GM23338 (cell line): ENCODE measurements around the gene DENND4C. TPM values are rescaled to one million over a fixed set of nuclear protein-coding genes. Genes with fewer than 3 reads are reported as not detected.
A peak's percentile ranks its signal among the peaks of the same experiment; 100 is the strongest.
"Not testable (repeated sequence)": the region's sequence is repeated elsewhere in the genome, so short reads cannot be mapped to it uniquely, and the experiment has no call there.

ENCODE experiments used
- ATAC-seq: fragments of 200-7000 bp; cut with Tn5 transposase; 3 replicates; pipeline ENCODE4 v1.9.1; 2020
- DNase-seq: peaks from one replicate; pipeline ENCODE4 v3.0.0-alpha.2; 2015; ENCODE audit warnings: low spot score
- H2AFZ ChIP-seq: fragments of 200-600 bp; sonication (generic); 2 replicates; pipeline ENCODE4 v1.8.0; 2016; ENCODE audit warnings: antibody characterized with exemption, mild to moderate bottlenecking, moderate library complexity
- H3F3A ChIP-seq: fragments of 200-600 bp; sonication (generic); replicated peaks from 2 replicates; pipeline ENCODE4 v1.8.0; 2017; ENCODE audit warnings: antibody characterized with exemption, mixed run types, low read depth
- H3K27ac ChIP-seq: fragments of 200-600 bp; sonication (generic); 2 replicates; pipeline ENCODE4 v1.6.1; 2016; ENCODE audit warnings: low read depth
- H3K27me3 ChIP-seq: fragments of 200-600 bp; sonication (generic); 2 replicates; pipeline ENCODE4 v1.8.0; 2016; ENCODE audit warnings: mild to moderate bottlenecking, mixed run types, moderate library complexity; ENCODE audit not compliant: insufficient read depth
- H3K36me3 ChIP-seq: fragments of 200-600 bp; sonication (generic); 2 replicates; pipeline ENCODE4 v1.8.0; 2016; ENCODE audit warnings: mild to moderate bottlenecking; ENCODE audit not compliant: insufficient read depth
- H3K4me1 ChIP-seq: fragments of 200-600 bp; sonication (generic); 2 replicates; pipeline ENCODE4 v1.8.0; 2016; ENCODE audit warnings: mild to moderate bottlenecking, moderate library complexity; ENCODE audit not compliant: insufficient read depth
- H3K4me2 ChIP-seq: fragments of 200-600 bp; sonication (generic); 2 replicates; pipeline ENCODE4 v1.7.1; 2017; ENCODE audit warnings: mixed run types
- H3K4me3 ChIP-seq: fragments of 200-600 bp; sonication (generic); 2 replicates; pipeline ENCODE4 v1.6.1; 2016; ENCODE audit warnings: mixed run types
- H3K79me2 ChIP-seq: fragments of 200-600 bp; sonication (generic); replicated peaks from 2 replicates; pipeline ENCODE4 v1.8.0; 2017; ENCODE audit warnings: mild to moderate bottlenecking; ENCODE audit not compliant: insufficient read depth
- H3K9me2 ChIP-seq: fragments of 200-600 bp; sonication (generic); 2 replicates; pipeline ENCODE4 v1.8.0; 2017; ENCODE audit not compliant: insufficient read depth
- H4K20me1 ChIP-seq: fragments of 200-600 bp; sonication (generic); replicated peaks from 2 replicates; pipeline ENCODE4 v1.8.0; 2017; ENCODE audit warnings: mild to moderate bottlenecking; ENCODE audit not compliant: insufficient read depth
- H3K27ac Mint-ChIP-seq: 2 replicates; pipeline ENCODE4 v1.8.0; 2020; ENCODE audit warnings: inconsistent platforms, mild to moderate bottlenecking, moderate library complexity, mixed read lengths
- H3K27me3 Mint-ChIP-seq: 3 replicates; pipeline ENCODE4 v1.8.0; 2022; ENCODE audit warnings: low read depth, mild to moderate bottlenecking, moderate library complexity, mixed read lengths, inconsistent platforms; ENCODE audit not compliant: insufficient read depth, poor library complexity
- H3K36me3 Mint-ChIP-seq: 3 replicates; pipeline ENCODE4 v1.8.0; 2021; ENCODE audit warnings: low read depth, mild to moderate bottlenecking, inconsistent platforms, moderate library complexity, mixed read lengths
- H3K4me1 Mint-ChIP-seq: 3 replicates; pipeline ENCODE4 v1.8.0; 2020; ENCODE audit warnings: mild to moderate bottlenecking, inconsistent platforms, mixed read lengths
- H3K4me3 Mint-ChIP-seq: 3 replicates; pipeline ENCODE4 v1.8.0; 2021; ENCODE audit warnings: moderate library complexity, mild to moderate bottlenecking, inconsistent platforms, mixed read lengths
- H3K9me3 Mint-ChIP-seq: 3 replicates; pipeline ENCODE4 v1.8.0; 2020; ENCODE audit warnings: moderate library complexity, mild to moderate bottlenecking, inconsistent platforms, mixed read lengths
- CREB1 ChIP-seq: fragments of 250-450 bp; sonication (Bioruptor Pico); IDR thresholded peaks from 2 replicates; pipeline ENCODE4 v1.5.0; 2020; ENCODE audit warnings: low read depth, mild to moderate bottlenecking, moderate library complexity
- NANOG ChIP-seq: IDR thresholded peaks from 2 replicates; pipeline ENCODE4 v1.6.1; 2016; ENCODE audit warnings: antibody characterized with exemption, borderline replicate concordance
- POLR2AphosphoS5 ChIP-seq: IDR thresholded peaks from 2 replicates; pipeline ENCODE4 v1.6.1; 2016; ENCODE audit warnings: antibody characterized with exemption, low read depth
- STAT1 ChIP-seq: IDR thresholded peaks from one replicate; pipeline ENCODE4 v1.6.1; 2016; ENCODE audit warnings: antibody characterized with exemption; ENCODE audit not compliant: unreplicated experiment
- ZNF114 ChIP-seq: fragments of 250-450 bp; sonication (Bioruptor Pico); IDR thresholded peaks from 2 replicates; pipeline ENCODE4 v1.5.0; 2020; ENCODE audit warnings: mild to moderate bottlenecking, moderate library complexity
- polyA plus RNA-seq: library from polyadenylated mRNA; unstranded; fragments of >200 nt; fragmentation: Nextera tagmentation; extraction: Ambion mirVana; gene quantifications from 2 replicates; pipeline ENCODE4 v1.2.1, GENCODE V29; 2016
- total RNA-seq: library from RNA; depleted of rRNA; stranded (reverse); fragments of >200 nt; shearing (Covaris generic); gene quantifications from 2 replicates; pipeline ENCODE4 v1.2.3, GENCODE V29; 2014
- TF ChIP-seq, protein P1 (sequence below): IDR thresholded peaks from one replicate; pipeline ENCODE4 v1.6.1; 2018; ENCODE audit warnings: antibody characterized with exemption; ENCODE audit not compliant: unreplicated experiment

DENND4C gene
- total and polyA plus RNA-seq, 2 experiments from 2014 or later = 6.4 to 30.8 TPM

DNA sequence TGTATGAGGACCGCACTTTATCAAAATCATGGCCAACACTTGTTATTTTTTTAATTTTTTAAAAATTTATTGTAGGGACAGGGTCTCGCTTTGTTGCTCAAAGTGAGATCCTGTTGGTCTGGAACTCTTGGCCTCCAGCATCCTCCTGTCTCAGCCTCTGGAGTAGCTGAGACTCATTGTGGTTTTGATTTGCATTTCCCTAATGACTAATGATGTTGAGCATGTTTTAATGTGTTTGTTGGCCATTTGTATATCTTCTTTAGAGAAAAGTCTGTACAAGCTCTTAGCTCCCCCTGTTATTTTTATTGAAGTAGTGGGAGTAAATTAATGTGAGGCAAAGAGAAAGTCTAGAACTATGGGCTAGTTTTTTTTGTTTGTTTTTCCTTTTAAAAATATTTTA, 151.2 kb downstream of the DENND4C start (continued):
- TF ChIP-seq CREB1 (CRISPR knock-in tag) (no peak), ZNF114 (CRISPR knock-in tag) (no peak), POLR2AphosphoS5 (no peak)
- TF ChIP-seq, protein P1, sequence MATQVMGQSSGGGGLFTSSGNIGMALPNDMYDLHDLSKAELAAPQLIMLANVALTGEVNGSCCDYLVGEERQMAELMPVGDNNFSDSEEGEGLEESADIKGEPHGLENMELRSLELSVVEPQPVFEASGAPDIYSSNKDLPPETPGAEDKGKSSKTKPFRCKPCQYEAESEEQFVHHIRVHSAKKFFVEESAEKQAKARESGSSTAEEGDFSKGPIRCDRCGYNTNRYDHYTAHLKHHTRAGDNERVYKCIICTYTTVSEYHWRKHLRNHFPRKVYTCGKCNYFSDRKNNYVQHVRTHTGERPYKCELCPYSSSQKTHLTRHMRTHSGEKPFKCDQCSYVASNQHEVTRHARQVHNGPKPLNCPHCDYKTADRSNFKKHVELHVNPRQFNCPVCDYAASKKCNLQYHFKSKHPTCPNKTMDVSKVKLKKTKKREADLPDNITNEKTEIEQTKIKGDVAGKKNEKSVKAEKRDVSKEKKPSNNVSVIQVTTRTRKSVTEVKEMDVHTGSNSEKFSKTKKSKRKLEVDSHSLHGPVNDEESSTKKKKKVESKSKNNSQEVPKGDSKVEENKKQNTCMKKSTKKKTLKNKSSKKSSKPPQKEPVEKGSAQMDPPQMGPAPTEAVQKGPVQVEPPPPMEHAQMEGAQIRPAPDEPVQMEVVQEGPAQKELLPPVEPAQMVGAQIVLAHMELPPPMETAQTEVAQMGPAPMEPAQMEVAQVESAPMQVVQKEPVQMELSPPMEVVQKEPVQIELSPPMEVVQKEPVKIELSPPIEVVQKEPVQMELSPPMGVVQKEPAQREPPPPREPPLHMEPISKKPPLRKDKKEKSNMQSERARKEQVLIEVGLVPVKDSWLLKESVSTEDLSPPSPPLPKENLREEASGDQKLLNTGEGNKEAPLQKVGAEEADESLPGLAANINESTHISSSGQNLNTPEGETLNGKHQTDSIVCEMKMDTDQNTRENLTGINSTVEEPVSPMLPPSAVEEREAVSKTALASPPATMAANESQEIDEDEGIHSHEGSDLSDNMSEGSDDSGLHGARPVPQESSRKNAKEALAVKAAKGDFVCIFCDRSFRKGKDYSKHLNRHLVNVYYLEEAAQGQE = no peak

DNA sequence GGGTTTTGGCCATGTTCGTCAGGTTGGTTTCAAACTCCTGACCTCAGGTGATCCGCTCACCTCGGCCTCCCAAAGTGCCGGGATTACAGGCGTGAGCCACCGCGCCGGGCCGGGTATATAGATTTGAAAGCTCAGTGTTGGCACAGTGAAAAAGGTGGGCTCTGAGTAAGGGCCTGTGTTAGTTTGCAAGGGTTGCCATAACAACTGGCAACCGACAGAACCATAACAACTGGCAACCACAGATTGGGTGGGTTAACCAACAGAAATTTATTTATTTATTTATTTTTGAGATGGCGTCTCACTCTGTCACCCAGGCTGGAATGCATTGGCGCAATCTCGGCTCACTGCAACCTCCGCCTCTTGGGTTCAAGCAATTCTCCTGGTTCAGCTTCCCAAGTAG, 154.7 kb downstream of the DENND4C start:
- H3K79me2 ChIP-seq, H3K4me3 Mint-ChIP-seq, H3K27me3 ChIP-seq: not testable (repeated sequence)

DNA sequence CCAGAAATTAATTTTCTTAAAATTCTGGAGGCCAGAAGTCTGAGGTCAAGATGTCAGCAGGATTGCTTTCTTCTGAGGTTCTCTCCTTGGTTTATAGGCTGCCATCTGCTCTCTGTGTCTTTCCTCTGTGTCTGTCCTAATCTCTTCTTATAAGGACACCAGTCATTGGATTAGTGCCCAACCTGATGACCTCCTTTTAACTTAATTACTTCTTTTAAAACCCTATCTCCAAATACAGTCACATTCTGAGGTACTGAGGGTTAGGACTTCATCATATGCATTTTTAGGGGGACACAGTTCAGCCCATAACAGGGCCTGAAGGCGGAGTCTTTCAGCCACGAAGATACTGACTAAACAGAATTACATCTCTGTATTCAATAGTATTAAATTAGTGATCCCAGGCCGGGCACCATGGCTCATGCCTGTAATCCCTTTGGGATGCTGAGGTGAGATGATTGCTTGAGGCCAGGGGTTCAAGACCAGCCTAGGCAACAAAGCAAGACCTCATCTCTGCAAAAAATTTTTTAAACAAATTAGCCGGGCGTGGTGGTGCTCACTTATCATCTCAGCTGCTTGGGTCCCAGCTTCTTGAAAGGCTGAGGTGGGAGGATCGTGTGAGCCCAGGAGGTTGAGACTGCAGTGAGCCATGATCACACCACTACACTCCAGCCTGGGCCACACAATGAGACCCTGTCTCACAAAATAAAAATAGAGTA, 155.5 kb downstream of the DENND4C start:
- Histone ChIP-seq H3K9me2 (0 out of 2 replicates have a peak, but pooled peaks cover 3% of the 10 kb centered on the region), H3K4me2 (no peak overlapping the region), H3K4me1 (peaks cover 3% of the 10 kb centered on the region; the same call in 1 of the 2 replicates), H3K79me2 (no peaks in the 10 kb centered on the region; the same call in 1 of the 2 replicates), H3K27me3 (no peaks in the 10 kb centered on the region), H2AFZ (no peak overlapping the region), H3K27ac (no peak overlapping the region), H3K36me3 (no peaks in the 10 kb centered on the region), H3K4me3 (no peak overlapping the region), H3F3A (no peaks in the 10 kb centered on the region), H4K20me1 (no peaks in the 10 kb centered on the region)
- H3K4me1 Mint-ChIP-seq = peaks cover 3% of the 10 kb centered on the region; the same call in 1 of the 3 replicates
- peak overlapping the region; percentile 9; the same call in 1 of the 2 replicates for H3K27ac Mint-ChIP-seq
- H3K9me3 Mint-ChIP-seq = no peaks in the 10 kb centered on the region
- no peaks in the 10 kb centered on the region for H3K27me3 Mint-ChIP-seq
- no peaks in the 10 kb centered on the region; the same call in 2 of the 3 replicates for H3K36me3 Mint-ChIP-seq
- ATAC-seq = no peak
- no peak overlapping the region for H3K4me3 Mint-ChIP-seq
- no peak for DNase-seq
- no peak for TF ChIP-seq STAT1
- TF ChIP-seq ZNF114 (CRISPR knock-in tag) = no peak
- TF ChIP-seq, protein P1 = no peak
- no peak for TF ChIP-seq NANOG

More for the DNA sequence above, 154.7 kb downstream of the DENND4C start:
- H3K9me2 ChIP-seq, H3F3A ChIP-seq, H3K4me1 Mint-ChIP-seq, H3K36me3 ChIP-seq, H3K27ac ChIP-seq, H3K4me2 ChIP-seq, H3K27me3 Mint-ChIP-seq, H3K4me1 ChIP-seq, H3K4me3 ChIP-seq, H4K20me1 ChIP-seq, H3K27ac Mint-ChIP-seq, H2AFZ ChIP-seq, H3K9me3 Mint-ChIP-seq, ATAC-seq, H3K36me3 Mint-ChIP-seq, DNase-seq: not testable (repeated sequence)
